ENCODE measurements around the gene NVL. TPM values are rescaled to one million over a fixed set of nuclear protein-coding genes. Genes with fewer than 3 reads are reported as not detected.

Gene NVL
- total RNA-seq, 4 donors from 2014 or later: 15.5 to 41.1 (median 28.3) TPM

GRCh38 chr1:224181453-224181810, 148.5 kb downstream of the NVL start:
- Histone ChIP-seq H3K4me3 (no peak overlapping the region), H3K27me3 (no peaks in the 10 kb centered on the region), H3K9me3 (no peaks in the 10 kb centered on the region), H3K4me1 (peaks cover 0 to 31% (median 9%) of the 10 kb centered on the region in 4 donors), H3K27ac (peak overlapping the region in 1 of 4 donors; percentile 97), H3K36me3 (no peaks in the 10 kb centered on the region)
- DNase-seq (ENCODE audit: low spot score in 2 of 2): no peak
- WGBS, 2 donors: 90 to 97% methylated on average over 4 of the region's 4 CpGs
- TF ChIP-seq CTCF (IDR thresholded peaks at IDR 0.05) (no peak), EP300 (IDR thresholded peaks at IDR 0.05) (no peak), POLR2A (IDR thresholded peaks at IDR 0.05) (no peak)

GRCh38 chr1:224180783-224181452, 149.1 kb downstream of the NVL start:
- no peak for TF ChIP-seq EP300 (IDR thresholded peaks at IDR 0.05)
- no peak for TF ChIP-seq CTCF (IDR thresholded peaks at IDR 0.05)
- Histone ChIP-seq H3K36me3 (no peaks in the 10 kb centered on the region), H3K4me1 (peaks cover 0 to 27% (median 9%) of the 10 kb centered on the region in 4 donors), H3K4me3 (no peak overlapping the region), H3K27ac (no peak overlapping the region), H3K27me3 (no peaks in the 10 kb centered on the region), H3K9me3 (no peaks in the 10 kb centered on the region)
- 89 to 91% methylated on average over 11 of the region's 11 CpGs for whole genome bisulfite sequencing, 2 donors
- no peak for DNase-seq (ENCODE audit: low spot score in 2 of 2)

GRCh38 chr1:224178894-224179293, 151.1 kb downstream of the NVL start:
- Histone ChIP-seq H3K4me3 (no peak overlapping the region), H3K27ac (no peak overlapping the region), H3K27me3 (peaks cover 0 to 6% of the 10 kb centered on the region in 2 donors), H3K9me3 (no peaks in the 10 kb centered on the region), H3K36me3 (no peaks in the 10 kb centered on the region), H3K4me1 (peaks cover 0 to 13% (median under 1%) of the 10 kb centered on the region in 4 donors)
- WGBS, 2 donors: 92 to 94% methylated on average over 5 of the region's 5 CpGs
- DNase-seq (ENCODE audit: low spot score in 2 of 2): no peak
- TF ChIP-seq POLR2A (IDR thresholded peaks at IDR 0.05) (no peak), CTCF (IDR thresholded peaks at IDR 0.05) (no peak), EP300 (IDR thresholded peaks at IDR 0.05) (no peak)

- H3K9me3 ChIP-seq: no peaks in the 10 kb centered on the region
- no peak overlapping the region for H3K27ac ChIP-seq
- peaks cover 0 to 10% (median 0%) of the 10 kb centered on the region in 4 donors for H3K4me1 ChIP-seq
- H3K36me3 ChIP-seq: no peaks in the 10 kb centered on the region
- no peak for DNase-seq (ENCODE audit: low spot score in 2 of 2)
- 92% methylated on average over 9 of the region's 9 CpGs for WGBS, 2 donors
- no peak overlapping the region for H3K4me3 ChIP-seq
- TF ChIP-seq EP300 (IDR thresholded peaks at IDR 0.05): no peak
- TF ChIP-seq POLR2A (IDR thresholded peaks at IDR 0.05): no peak
- TF ChIP-seq CTCF (IDR thresholded peaks at IDR 0.05): no peak
- peaks cover 0 to 6% of the 10 kb centered on the region in 2 donors for H3K27me3 ChIP-seq
Measured at GRCh38 chr1:224177356-224177999, 152.5 kb downstream of the NVL start.

Small RNA genes lying within 50 kb of the gene (small RNA-seq; reads per million reads assigned to genes)
- gene MIR320B2 (not detected), gene RF00139 (not detected), gene RNU6-1008P (not detected)

Other genes with a start within 250 kb of the NVL start
- 10 to 100 TPM; 16.7 to 21.3 (median 18.8) TPM for gene FBXO28, start 216.1 kb downstream of the NVL start, total RNA-seq
- 100 to 1,000 TPM in 1 of 4 donors, 10 to 100 TPM in 3; 59.1 to 108 (median 76.7) TPM for gene DEGS1, start 146.9 kb downstream of the NVL start, total RNA-seq
- 10 to 100 TPM; 20.8 to 65.1 (median 34.6) TPM for gene CNIH4, start 26.7 kb upstream of the NVL start, total RNA-seq
- gene WDR26, start 104.6 kb upstream of the NVL start, total RNA-seq: 10 to 100 TPM; 61.5 to 78.7 (median 71.9) TPM